Muscle of arm (tissue), 12 donors: ENCODE results near the gene EFNA3. TPM values are rescaled to one million over a fixed set of nuclear protein-coding genes. Genes with fewer than 3 reads are reported as not detected.

Experiments used
- DNase-seq: peaks from one replicate; pipeline ENCODE4 v3.0.0-alpha.2; 2013
- polyA plus RNA-seq, 12 donors: library from polyadenylated mRNA; unstranded; fragments of 120-200 nt; gene quantifications; one replicate each; pipeline ENCODE4 v1.2.1, GENCODE V29; 2013; ENCODE audit not compliant: insufficient read length in 12 of 12

EFNA3 gene
- polyA plus RNA-seq, 12 donors: 1.3 to 11.7 (median 2.1) TPM; not detected in 2

DNA sequence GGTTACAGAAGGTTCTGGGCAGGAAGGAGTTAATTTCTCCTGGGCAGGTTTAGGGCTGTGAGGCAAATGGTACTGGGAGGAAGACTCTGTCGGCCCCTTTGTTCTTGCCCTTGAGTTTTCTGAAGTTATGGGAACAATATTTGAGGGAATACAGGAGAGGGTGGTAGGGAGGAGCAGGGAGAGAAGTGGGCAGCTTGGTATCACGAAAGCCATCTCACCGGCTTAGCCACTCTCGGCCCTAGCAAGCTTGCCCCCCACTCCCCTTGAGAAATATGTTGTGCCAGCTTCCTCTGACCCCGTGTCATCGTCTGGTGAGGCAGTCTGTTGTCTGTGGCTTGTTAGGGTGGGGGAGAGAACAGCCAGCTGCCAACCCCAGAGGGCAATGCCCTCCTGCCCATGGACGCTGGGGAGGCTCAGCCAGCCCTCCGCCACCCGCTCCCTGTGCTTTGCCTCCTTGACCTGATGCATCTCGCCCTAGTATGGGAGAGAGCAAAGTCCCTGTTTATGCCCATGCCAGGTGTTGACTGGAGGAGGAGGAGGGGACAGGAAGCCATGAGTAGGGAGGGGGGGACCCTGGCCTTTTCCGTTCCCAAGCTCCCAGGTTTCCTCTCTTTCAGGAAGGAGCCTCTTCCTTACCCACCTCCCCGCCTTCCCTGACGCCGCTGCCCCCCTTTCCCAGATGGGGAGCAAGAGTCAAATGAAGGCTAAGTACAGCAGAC is 50.3 kb downstream of the EFNA3 start:
- no peak for DNase-seq

DNA sequence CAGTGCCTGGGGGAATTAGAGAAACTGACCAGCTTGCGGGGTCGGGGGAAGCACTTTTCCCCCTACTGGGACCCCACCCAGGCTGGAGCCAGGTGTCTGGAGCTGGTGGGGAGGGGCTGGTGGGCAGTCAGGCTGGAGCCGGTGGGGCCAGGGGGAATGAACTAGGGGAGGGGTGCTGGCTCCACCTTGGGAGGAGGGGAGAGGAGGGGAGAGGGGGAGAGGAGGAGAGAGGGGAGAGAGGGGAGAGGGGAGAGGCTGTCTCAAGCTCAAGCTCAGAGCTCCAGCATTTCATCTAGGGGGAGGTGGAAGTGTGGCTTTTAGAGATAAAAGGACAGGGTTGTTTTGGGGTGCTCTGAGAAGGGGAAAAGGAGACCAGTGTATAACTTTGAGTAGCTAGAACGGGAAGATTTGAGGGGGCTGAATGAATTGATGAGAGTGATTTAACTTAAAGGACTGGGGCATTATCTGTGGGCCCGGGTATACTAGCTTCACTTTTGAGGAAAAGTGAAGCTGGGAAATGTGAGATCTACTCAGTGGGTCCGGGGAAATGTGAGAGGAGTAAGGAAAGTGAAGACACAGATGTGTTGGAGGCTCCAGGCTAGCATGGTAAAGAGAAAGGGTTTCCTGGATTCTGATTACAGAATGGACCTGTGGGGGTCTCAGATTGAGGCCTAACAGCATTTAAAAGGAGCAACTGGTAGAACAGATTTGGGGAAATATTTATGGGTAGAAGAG is 51.8 kb downstream of the EFNA3 start:
- DNase-seq: no peak

DNA sequence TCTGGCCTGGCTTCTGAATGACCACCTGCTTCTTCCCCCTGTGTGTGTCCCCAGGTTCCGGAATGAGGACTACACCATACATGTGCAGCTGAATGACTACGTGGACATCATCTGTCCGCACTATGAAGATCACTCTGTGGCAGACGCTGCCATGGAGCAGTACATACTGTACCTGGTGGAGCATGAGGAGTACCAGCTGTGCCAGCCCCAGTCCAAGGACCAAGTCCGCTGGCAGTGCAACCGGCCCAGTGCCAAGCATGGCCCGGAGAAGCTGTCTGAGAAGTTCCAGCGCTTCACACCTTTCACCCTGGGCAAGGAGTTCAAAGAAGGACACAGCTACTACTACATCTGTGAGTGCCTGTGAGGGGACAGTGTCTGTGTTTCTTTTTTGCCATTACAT is 52.6 kb downstream of the EFNA3 start:
- no peak for DNase-seq

DNA sequence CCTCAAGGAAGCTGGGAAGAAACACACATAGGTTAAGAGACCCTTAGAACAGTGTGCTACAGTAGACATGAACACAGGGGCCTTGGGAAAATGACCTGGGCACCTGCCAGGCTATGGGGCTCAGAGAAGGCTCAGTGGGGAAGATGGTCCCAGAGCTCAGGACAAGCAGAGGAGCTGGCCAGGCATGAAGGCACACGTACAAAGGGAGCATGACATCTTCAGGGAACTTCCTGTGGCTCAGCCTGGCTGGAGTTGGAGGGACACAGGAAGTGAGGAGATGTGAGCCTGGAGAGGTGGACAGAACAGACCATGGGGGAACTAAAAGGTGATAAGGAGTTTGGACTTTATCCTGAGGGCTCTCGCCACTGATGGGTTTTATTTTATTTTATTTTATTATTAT is 53.2 kb downstream of the EFNA3 start:
- no peak for DNase-seq

DNA sequence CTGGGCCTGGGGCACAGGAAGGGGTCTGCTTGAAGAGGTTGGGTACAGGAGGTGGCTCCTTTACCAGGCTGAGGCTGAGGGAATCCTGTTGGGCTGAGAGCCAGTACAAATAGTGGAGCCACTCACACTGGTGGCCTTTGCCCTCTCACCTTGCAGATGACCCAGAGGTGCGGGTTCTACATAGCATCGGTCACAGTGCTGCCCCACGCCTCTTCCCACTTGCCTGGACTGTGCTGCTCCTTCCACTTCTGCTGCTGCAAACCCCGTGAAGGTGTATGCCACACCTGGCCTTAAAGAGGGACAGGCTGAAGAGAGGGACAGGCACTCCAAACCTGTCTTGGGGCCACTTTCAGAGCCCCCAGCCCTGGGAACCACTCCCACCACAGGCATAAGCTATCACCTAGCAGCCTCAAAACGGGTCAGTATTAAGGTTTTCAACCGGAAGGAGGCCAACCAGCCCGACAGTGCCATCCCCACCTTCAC is 55.2 kb downstream of the EFNA3 start:
- no peak for DNase-seq

DNA sequence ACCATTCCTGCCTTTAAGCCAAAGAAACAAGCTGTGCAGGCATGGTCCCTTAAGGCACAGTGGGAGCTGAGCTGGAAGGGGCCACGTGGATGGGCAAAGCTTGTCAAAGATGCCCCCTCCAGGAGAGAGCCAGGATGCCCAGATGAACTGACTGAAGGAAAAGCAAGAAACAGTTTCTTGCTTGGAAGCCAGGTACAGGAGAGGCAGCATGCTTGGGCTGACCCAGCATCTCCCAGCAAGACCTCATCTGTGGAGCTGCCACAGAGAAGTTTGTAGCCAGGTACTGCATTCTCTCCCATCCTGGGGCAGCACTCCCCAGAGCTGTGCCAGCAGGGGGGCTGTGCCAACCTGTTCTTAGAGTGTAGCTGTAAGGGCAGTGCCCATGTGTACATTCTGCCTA is 55.7 kb downstream of the EFNA3 start:
- DNase-seq: no peak

DNA sequence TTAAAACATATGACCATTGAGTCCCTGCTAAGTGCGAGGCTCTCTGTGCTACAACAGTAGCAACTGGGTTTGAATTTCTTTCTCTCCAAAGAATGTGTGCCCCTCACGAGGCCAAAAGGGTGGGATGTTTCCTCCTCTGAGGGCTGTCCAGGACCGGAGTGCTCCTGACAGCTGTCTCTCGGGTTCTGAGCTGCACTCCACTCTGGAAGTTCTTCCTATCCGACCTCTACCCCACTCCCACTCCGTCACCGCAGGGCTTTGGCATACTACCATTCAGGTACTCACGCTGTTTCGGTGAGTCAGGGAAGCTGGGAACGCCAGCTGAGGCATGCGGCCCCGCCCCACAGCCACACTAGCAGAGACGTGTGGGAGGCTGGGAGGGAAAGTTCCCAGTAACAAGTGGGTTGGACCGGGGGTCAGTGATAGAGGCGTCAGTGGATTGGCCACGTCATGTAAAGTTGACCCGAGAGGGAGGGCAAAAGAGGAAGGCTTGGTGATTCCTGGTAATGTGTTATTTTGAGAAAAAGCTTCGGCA is 56.3 kb downstream of the EFNA3 start:
- peak; percentile 85 for DNase-seq

DNA sequence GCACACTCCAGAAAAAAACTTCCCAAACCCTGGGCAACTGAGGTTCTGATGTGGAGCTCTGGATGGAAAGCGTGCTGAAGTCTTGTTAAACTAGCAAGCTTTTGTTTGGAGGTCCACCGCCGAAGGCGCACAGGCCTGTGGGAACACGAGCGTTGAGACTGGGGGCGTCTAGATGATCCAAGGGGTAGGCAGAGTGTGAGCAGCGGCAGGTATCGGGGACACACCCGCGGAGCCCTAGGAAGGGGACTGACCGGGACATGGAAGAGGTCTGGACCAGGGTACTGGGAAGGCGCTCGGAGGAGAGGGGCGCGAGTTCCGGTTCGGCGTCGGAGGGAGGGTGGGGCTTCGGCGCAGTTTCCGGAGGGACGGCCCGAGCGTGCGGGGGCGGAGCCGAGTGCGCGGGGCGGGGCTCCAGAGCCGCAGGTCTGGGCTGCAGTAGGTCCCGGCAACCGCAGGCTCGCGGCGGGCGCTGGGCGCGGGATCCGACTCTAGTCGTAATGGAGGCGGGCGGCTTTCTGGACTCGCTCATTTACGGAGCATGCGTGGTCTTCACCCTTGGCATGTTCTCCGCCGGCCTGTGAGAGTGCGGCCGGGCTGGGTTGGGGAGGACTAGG is 56.9 kb downstream of the EFNA3 start, which contains the start of gene SLC50A1:
TSS of gene SLC50A1 (plus strand) at position 438 of the 614 bp plus-strand sequence. CDS start at position 498, 60 bp downstream.
- peak; percentile 96 for DNase-seq

DNA sequence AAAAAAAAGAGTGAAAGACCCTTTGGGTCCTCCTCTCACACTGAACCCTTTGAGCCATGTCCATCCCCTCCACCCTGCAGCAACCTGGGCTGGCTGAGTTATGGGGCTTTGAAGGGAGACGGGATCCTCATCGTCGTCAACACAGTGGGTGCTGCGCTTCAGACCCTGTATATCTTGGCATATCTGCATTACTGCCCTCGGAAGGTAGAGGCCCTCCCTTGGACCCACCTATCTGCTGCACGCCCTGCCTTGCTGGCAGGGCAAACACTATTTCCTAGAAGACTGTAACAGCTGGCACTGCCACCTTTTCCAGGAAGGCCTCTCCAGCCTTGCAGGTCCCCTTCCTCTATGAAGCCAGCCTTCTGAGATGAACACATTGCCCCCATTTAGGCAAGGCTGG is 58.1 kb downstream of the EFNA3 start:
- DNase-seq: no peak

Other genes starting within 250 kb of the EFNA3 start
- 10 to 100 TPM in 5 of 12 donors, 1 to 10 TPM in 6, not detected in 1; 5.8 to 12.8 (median 9.5) TPM for gene KCNN3, start 208.6 kb upstream of the EFNA3 start, polyA plus RNA-seq
- 10 to 100 TPM in 11 of 12 donors, not detected in 1; 20.1 to 28.8 (median 26.1) TPM for gene PMVK, start 142.1 kb upstream of the EFNA3 start, polyA plus RNA-seq
- 100 to 1,000 TPM in 8 of 12 donors, 10 to 100 TPM in 3, not detected in 1; 74.1 to 186 (median 153) TPM for gene PBXIP1, start 122.7 kb upstream of the EFNA3 start, polyA plus RNA-seq
- 10 to 100 TPM in 11 of 12 donors, not detected in 1; 21.7 to 39.5 (median 28.7) TPM for gene PYGO2, start 117.1 kb upstream of the EFNA3 start, polyA plus RNA-seq
- 100 to 1,000 TPM in 1 of 12 donors, 10 to 100 TPM in 10, not detected in 1; 66.6 to 136 (median 92.4) TPM for gene SHC1, start 108.1 kb upstream of the EFNA3 start, polyA plus RNA-seq
- 10 to 100 TPM in 11 of 12 donors, not detected in 1; 44.1 to 77.4 (median 65.4) TPM for gene CKS1B, start 104.2 kb upstream of the EFNA3 start, polyA plus RNA-seq
- gene FLAD1, start 95.5 kb upstream of the EFNA3 start, polyA plus RNA-seq: 10 to 100 TPM in 11 of 12 donors, not detected in 1; 13.1 to 23.6 (median 19.7) TPM
- under 1 TPM in 1 of 12 donors, not detected in 11; 0.49 TPM for gene LENEP, start 85.3 kb upstream of the EFNA3 start, polyA plus RNA-seq
- 10 to 100 TPM in 4 of 12 donors, 1 to 10 TPM in 7, not detected in 1; 3.9 to 32.4 (median 8.5) TPM for gene ZBTB7B, start 76.0 kb upstream of the EFNA3 start, polyA plus RNA-seq
- gene DCST2, start 45.1 kb upstream of the EFNA3 start, polyA plus RNA-seq: 1 to 10 TPM in 3 of 12 donors, under 1 TPM in 7, not detected in 2; 0.34 to 1.6 (median 0.57) TPM
- under 1 TPM in 8 of 12 donors, not detected in 4; 0.16 to 0.29 (median 0.24) TPM for gene DCST1, start 45.0 kb upstream of the EFNA3 start, polyA plus RNA-seq
- gene ADAM15, start 27.5 kb upstream of the EFNA3 start, polyA plus RNA-seq: 100 to 1,000 TPM in 1 of 12 donors, 10 to 100 TPM in 10, not detected in 1; 47.2 to 143 (median 56.3) TPM
- gene EFNA4, start 15.1 kb upstream of the EFNA3 start, polyA plus RNA-seq: 10 to 100 TPM in 3 of 12 donors, 1 to 10 TPM in 8, not detected in 1; 4.7 to 12.1 (median 6.5) TPM
- 10 to 100 TPM in 11 of 12 donors, not detected in 1; 19.3 to 35.9 (median 23.3) TPM for gene EFNA1, start 49.0 kb downstream of the EFNA3 start, polyA plus RNA-seq
- 10 to 100 TPM in 11 of 12 donors, not detected in 1; 18.5 to 27.5 (median 23.4) TPM for gene SLC50A1, start 57.0 kb downstream of the EFNA3 start, polyA plus RNA-seq
- 10 to 100 TPM in 10 of 12 donors, not detected in 2; 13.2 to 24.3 (median 17.5) TPM for gene DPM3, start 61.7 kb downstream of the EFNA3 start, polyA plus RNA-seq
- 100 to 1,000 TPM in 5 of 12 donors, 10 to 100 TPM in 6, not detected in 1; 59.2 to 147 (median 99.7) TPM for gene KRTCAP2, start 94.5 kb downstream of the EFNA3 start, polyA plus RNA-seq
- 1 to 10 TPM in 2 of 12 donors, under 1 TPM in 9, not detected in 1; 0.35 to 5.8 (median 0.56) TPM for gene TRIM46, start 95.0 kb downstream of the EFNA3 start, polyA plus RNA-seq
- gene THBS3, start 129.1 kb downstream of the EFNA3 start, polyA plus RNA-seq: 10 to 100 TPM in 11 of 12 donors, not detected in 1; 44.8 to 81.2 (median 63.4) TPM
- gene MTX1, start 129.9 kb downstream of the EFNA3 start, polyA plus RNA-seq: 10 to 100 TPM in 11 of 12 donors, not detected in 1; 12.7 to 23.0 (median 19.0) TPM
- gene ENTREP3, start 176.6 kb downstream of the EFNA3 start, polyA plus RNA-seq: 10 to 100 TPM in 11 of 12 donors, not detected in 1; 10.8 to 33.3 (median 13.5) TPM
- gene SCAMP3, start 183.5 kb downstream of the EFNA3 start, polyA plus RNA-seq: 10 to 100 TPM in 11 of 12 donors, not detected in 1; 37.6 to 64.7 (median 42.4) TPM
- 10 to 100 TPM in 11 of 12 donors, not detected in 1; 32.8 to 79.5 (median 38.6) TPM for gene CLK2, start 194.7 kb downstream of the EFNA3 start, polyA plus RNA-seq
- 1 to 10 TPM in 11 of 12 donors, not detected in 1; 3.7 to 8.6 (median 4.6) TPM for gene HCN3, start 198.6 kb downstream of the EFNA3 start, polyA plus RNA-seq
- gene PKLR, start 222.6 kb downstream of the EFNA3 start, polyA plus RNA-seq: under 1 TPM in 8 of 12 donors, not detected in 4; 0.07 to 0.44 (median 0.15) TPM
- gene FDPS, start 230.0 kb downstream of the EFNA3 start, polyA plus RNA-seq: 100 to 1,000 TPM in 8 of 12 donors, 10 to 100 TPM in 3, not detected in 1; 83.9 to 131 (median 107) TPM
- 10 to 100 TPM in 11 of 12 donors, not detected in 1; 20.5 to 44.8 (median 26.4) TPM for gene RUSC1, start 242.1 kb downstream of the EFNA3 start, polyA plus RNA-seq